ENCODE measurements around the gene PRRC2C.
"Not testable (repeated sequence)": the region's sequence is repeated elsewhere in the genome, so short reads cannot be mapped to it uniquely, and the experiment has no call there.

- not testable (repeated sequence) for TF ChIP-seq POLR2AphosphoS5 (IDR thresholded peaks at IDR 0.05; ENCODE audit: borderline replicate concordance, low read depth, low read length); FOXP2 (optimal IDR thresholded peaks at IDR 0.05; ENCODE audit: control extremely low read depth, extremely low read length, insufficient read depth); EZH2 (IDR thresholded peaks at IDR 0.05)
These were observed 130.0 kb downstream of the PRRC2C start for GRCh38 chr1:171615122-171615906.
